ENCODE measurements around the gene LPP.

The LPP gene

GRCh38 chr3:188506446-188506845 is 352.5 kb downstream of the LPP start:
- TF ChIP-seq GATA2 (IDR thresholded peaks at IDR 0.05; ENCODE audit: low read depth, low read length) (no peak), GATA3 (IDR thresholded peaks at IDR 0.05; ENCODE audit: low read depth, low read length) (no peak)

DNA sequence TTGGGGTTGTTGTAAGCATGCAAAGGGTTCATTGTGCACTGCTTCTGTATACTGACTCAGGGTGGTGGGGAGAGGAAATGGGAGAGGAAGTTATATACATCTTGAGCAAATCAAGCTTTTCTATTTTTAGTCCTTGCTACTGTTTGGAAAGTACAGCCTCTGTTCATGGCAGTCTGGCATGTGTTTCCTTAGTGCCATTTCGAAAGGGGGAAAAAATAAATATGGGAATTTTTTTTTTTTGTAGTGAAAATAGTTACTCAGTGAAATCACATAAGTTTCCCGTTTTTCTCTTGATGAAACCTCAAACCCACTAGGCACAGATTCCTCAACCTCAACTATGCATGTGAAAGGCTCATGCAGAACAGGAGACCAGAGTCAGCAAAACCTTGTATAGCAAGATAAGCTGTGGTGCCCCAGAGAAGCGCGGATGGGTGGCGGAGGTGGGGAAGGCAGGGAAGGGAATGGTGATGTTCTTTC is 353.3 kb downstream of the LPP start:
- no peak for TF ChIP-seq GATA2 (IDR thresholded peaks at IDR 0.05; ENCODE audit: low read depth, low read length)
- no peak for TF ChIP-seq GATA3 (IDR thresholded peaks at IDR 0.05; ENCODE audit: low read depth, low read length)

GRCh38 chr3:188508454-188508853 is 354.5 kb downstream of the LPP start:
- TF ChIP-seq GATA3 (IDR thresholded peaks at IDR 0.05; ENCODE audit: low read depth, low read length) (no peak), GATA2 (IDR thresholded peaks at IDR 0.05; ENCODE audit: low read depth, low read length) (no peak)

GRCh38 chr3:188509316-188509715 is 355.4 kb downstream of the LPP start:
- TF ChIP-seq GATA2 (IDR thresholded peaks at IDR 0.05; ENCODE audit: low read depth, low read length): no peak
- no peak for TF ChIP-seq GATA3 (IDR thresholded peaks at IDR 0.05; ENCODE audit: low read depth, low read length)

- TF ChIP-seq GATA2 (IDR thresholded peaks at IDR 0.05; ENCODE audit: low read depth, low read length) (no peak), GATA3 (IDR thresholded peaks at IDR 0.05; ENCODE audit: low read depth, low read length) (no peak)
Measured at GRCh38 chr3:188510366-188510765, 356.4 kb downstream of the LPP start.

DNA sequence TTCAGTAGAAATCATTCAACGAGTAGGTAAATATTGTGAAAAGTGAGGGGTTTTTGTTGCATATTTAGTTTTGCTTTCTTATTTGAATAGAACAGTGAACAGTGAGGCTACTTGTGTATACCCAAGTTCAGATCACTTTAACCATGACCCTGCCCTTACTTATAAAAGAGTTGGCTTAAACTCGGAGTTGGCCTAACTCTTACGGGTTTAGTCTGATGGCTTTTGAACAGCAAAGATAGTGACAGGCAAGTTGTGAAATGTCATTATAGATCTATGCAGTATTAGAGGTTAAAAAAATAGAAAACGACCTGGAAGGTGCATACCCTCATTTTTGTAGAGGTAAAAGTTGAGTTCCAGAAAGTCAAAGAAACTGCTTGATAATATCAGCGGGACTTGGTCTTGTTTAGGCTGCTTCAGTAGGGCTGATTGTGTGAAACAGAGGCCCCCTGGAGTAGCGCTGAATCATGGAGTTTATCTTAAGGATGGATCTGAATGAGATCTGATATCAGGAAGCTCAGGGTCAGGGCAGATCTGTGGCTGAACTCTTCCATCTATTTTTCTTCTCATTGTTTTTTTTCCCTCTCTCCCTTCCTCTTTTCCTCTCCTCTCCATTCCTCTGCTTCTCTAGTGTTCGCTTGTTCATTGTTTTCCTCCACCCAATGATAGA is 359.8 kb downstream of the LPP start:
- TF ChIP-seq GATA3 (IDR thresholded peaks at IDR 0.05; ENCODE audit: low read depth, low read length) (no peak), GATA2 (IDR thresholded peaks at IDR 0.05; ENCODE audit: low read depth, low read length) (no peak)

GRCh38 chr3:188516515-188516914 is 362.6 kb downstream of the LPP start:
- TF ChIP-seq GATA3 (IDR thresholded peaks at IDR 0.05; ENCODE audit: low read depth, low read length) (no peak), GATA2 (IDR thresholded peaks at IDR 0.05; ENCODE audit: low read depth, low read length) (no peak)

GRCh38 chr3:188518416-188518815 is 364.5 kb downstream of the LPP start:
- TF ChIP-seq GATA2 (IDR thresholded peaks at IDR 0.05; ENCODE audit: low read depth, low read length) (no peak), GATA3 (IDR thresholded peaks at IDR 0.05; ENCODE audit: low read depth, low read length) (no peak)

- no peak for TF ChIP-seq GATA3 (IDR thresholded peaks at IDR 0.05; ENCODE audit: low read depth, low read length)
- no peak for TF ChIP-seq GATA2 (IDR thresholded peaks at IDR 0.05; ENCODE audit: low read depth, low read length)
Measured at GRCh38 chr3:188518835-188519452, 365.0 kb downstream of the LPP start.

GRCh38 chr3:188520466-188520865 is 366.5 kb downstream of the LPP start:
- TF ChIP-seq GATA3 (IDR thresholded peaks at IDR 0.05; ENCODE audit: low read depth, low read length) (no peak), GATA2 (IDR thresholded peaks at IDR 0.05; ENCODE audit: low read depth, low read length) (no peak)

DNA sequence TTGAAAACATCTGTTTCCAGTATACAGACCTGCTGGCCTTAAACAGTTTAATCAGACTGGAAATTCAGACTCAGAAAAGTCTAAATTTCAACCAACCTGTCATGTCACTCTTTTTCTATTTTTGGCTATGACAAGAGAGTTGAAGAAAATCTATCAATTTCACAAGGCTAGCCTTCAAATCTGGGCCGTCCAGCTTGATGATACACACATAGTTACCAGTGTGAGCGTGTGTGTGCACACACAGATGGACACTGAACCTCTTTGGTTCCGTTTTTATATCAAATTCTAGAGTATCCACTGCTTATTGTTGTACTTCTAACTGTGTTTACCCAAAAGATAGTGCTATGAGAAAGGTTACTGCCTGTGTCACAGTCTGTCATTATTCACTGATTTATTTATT is 368.2 kb downstream of the LPP start:
- TF ChIP-seq GATA2 (IDR thresholded peaks at IDR 0.05; ENCODE audit: low read depth, low read length): no peak
- TF ChIP-seq GATA3 (IDR thresholded peaks at IDR 0.05; ENCODE audit: low read depth, low read length): no peak

GRCh38 chr3:188523291-188523690 is 369.3 kb downstream of the LPP start:
- TF ChIP-seq GATA3 (IDR thresholded peaks at IDR 0.05; ENCODE audit: low read depth, low read length) (no peak), GATA2 (IDR thresholded peaks at IDR 0.05; ENCODE audit: low read depth, low read length) (no peak)

- TF ChIP-seq GATA3 (IDR thresholded peaks at IDR 0.05; ENCODE audit: low read depth, low read length): no peak
- no peak for TF ChIP-seq GATA2 (IDR thresholded peaks at IDR 0.05; ENCODE audit: low read depth, low read length)
Measured at GRCh38 chr3:188524052-188524451, 370.1 kb downstream of the LPP start.

GRCh38 chr3:188526057-188526456 is 372.1 kb downstream of the LPP start:
- TF ChIP-seq GATA2 (IDR thresholded peaks at IDR 0.05; ENCODE audit: low read depth, low read length) (no peak), GATA3 (IDR thresholded peaks at IDR 0.05; ENCODE audit: low read depth, low read length) (no peak)

DNA sequence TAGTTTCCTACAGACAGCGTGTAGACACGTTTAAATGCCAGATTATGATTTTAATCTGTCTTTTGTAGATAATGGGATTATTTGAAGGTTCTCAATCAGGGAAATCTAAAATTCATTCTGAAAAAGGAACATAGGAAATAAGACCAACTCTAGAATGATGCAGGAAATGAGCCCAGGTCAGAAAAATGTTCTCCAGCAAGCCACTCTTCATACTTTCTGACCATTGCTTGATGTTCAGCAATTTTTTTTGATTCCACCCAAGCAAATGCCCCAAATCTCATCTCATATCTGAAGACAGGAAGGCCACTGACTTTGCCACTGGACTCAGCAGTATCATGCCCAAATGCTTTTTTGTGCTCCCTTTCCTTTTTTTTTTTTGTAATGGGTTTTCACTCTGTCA is 373.4 kb downstream of the LPP start:
- TF ChIP-seq GATA2 (IDR thresholded peaks at IDR 0.05; ENCODE audit: low read depth, low read length) (no peak), GATA3 (IDR thresholded peaks at IDR 0.05; ENCODE audit: low read depth, low read length) (no peak)

All from SH-SY5Y (cell line).